CD4-positive, alpha-beta T cell treated with Interleukin-10 for 1 hour (primary cell): ENCODE results near the gene NR0B1.

Source experiments
- DNase-seq: peaks from one replicate; pipeline ENCODE4 v3.0.0-alpha.2; 2020

NR0B1 gene, protein sequence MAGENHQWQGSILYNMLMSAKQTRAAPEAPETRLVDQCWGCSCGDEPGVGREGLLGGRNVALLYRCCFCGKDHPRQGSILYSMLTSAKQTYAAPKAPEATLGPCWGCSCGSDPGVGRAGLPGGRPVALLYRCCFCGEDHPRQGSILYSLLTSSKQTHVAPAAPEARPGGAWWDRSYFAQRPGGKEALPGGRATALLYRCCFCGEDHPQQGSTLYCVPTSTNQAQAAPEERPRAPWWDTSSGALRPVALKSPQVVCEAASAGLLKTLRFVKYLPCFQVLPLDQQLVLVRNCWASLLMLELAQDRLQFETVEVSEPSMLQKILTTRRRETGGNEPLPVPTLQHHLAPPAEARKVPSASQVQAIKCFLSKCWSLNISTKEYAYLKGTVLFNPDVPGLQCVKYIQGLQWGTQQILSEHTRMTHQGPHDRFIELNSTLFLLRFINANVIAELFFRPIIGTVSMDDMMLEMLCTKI

DNA sequence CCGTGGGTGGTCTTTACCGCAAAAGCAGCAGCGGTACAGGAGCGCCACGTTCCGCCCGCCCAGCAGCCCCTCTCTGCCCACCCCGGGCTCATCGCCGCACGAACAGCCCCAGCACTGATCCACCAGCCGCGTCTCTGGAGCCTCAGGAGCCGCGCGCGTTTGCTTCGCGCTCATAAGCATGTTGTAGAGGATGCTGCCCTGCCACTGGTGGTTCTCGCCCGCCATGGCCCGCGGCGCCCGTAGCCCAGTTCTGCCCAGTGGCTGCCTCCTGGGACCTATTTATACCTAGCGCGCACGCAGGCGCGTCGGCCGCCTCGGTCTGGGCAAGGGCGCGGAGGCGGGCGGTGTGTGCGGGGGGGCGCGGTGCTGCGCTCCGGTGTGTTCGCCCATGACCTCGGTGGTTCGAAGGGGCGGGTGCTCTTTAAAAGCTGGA lies at the start of gene NR0B1:
NR0B1 (minus strand) TSS at position 252 of the 433 bp plus-strand sequence; CDS start at position 225, 27 bp downstream.
- no peak for DNase-seq

DNA sequence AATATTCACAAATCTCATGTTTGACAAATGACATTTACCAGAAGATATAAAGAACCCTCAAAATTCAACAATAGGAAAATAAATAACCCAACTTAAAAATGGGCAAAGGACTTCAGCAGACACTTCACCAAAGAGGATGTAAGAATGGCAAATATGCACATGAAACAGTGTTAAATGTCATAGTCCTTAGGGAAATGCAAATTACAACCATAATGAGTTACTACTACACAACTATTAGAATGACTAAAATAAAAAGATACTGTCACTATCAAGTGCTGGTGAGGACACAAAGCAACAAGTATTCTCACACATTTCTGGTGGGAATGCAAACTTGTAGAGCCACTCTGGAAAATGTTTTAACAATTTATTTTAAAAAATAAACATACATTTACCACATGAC lies 40.8 kb upstream of the NR0B1 start:
- DNase-seq: no peak

DNA sequence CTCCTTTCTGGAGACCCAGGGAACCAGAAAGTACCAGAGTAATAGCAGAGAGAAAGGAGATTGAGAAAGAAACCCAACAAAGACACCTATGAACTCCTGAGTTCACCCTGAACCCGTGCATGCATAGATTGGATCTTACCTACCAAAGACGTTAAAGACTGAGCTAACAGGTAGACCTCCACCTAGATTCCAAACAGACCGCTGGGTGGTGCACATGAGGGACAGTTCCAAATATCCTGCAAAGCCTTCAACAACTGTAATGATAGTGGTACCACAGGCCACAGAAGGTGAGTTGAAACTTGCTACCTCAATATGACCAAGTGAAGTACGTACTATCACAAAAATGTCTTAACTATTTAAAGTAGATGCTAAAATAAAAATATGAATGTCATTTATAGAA lies 34.0 kb upstream of the NR0B1 start:
- no peak for DNase-seq

DNA sequence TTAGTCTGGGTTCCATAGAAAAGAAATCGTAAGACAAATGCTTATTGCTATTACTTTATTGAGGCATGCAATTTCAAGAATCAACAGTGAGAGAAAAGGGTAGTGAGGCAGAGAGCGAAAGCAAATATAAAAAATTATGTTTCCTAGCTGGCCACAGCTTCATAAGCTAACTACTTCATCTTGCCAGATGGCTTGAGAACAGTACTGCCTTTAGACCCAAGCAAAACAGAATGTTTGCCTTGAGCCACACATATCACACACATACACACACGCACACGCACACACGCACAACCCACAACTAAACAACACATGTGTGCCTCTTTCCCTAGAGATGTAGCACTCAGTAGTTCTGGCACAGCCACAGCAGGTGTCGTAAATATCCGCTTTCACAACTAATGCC lies 31.6 kb upstream of the NR0B1 start:
- no peak for DNase-seq

DNA sequence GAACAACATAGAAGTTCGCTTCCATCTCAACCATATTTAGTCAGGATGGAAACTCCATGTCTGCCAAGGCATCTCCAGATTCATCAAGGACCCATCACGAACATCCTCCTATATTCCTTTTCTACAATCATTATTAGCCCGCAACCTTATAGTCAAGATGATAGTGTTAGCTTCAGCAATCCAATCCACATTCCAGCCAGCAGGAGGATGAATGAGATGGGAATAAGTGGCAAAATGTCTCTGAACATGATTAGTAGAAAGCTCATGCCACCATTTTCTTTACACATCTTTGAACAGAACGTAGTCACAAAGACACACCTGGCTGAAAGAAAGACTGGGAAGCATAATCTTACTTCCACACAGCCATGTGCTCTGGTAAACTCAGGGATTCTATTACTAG lies 18.6 kb upstream of the NR0B1 start:
- DNase-seq: no peak

DNA sequence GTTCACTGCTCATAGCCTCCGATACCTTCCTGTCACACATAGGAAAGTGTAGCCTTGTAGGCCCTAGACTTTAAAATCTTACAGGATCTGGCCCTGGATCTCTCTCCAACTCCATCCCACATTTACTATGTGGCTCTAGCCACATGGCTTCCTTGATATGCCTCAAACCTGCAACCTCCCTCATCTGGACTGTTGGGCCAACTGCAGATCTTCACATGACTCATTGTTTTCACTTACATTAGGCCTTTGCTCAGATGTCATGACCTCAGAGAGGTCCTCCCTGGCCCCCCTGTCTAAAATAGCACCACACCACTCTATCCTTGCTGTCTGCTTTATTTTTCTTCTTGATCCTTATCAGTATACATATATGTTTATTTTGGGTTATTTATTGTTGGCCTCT lies 8.1 kb upstream of the NR0B1 start:
- no peak for DNase-seq

DNA sequence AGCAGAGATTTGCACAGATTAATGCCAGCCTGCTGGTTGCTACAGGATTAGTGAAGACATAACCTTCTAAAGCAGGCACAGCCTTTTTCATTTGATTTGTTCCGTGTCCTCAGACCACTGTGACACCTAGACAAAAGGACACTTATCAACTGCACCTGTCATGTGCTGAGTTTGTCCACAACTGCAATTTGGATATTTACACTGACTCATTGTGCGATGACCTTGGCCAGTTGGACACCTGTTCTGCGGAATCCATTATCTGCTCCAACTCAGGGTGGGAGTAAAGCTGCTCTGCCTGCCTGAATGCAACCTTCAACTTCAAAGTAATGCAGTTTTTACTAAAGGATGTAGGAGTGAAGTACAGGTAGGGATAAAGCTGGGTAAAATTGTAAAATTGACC lies 4.1 kb upstream of the NR0B1 start:
- no peak for DNase-seq

DNA sequence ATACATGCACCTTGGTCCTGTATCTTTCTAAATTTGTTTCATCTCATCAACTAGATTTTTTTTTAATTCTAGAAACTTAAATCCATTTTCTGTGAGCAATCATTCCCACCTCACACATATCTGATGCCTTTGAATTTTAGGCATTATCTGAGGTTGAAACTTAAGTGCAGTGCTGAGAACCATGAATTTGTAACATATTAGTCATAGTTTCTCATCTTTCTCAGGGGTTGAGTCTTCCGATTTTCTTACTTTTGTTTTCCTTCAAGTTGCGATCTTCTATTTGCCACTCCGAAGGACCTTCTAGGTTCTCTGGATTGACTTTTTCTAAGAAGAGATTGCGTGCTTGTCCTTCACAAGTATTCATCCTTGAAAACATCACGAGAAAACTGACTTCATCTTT lies 3.7 kb upstream of the NR0B1 start:
- no peak for DNase-seq

DNA sequence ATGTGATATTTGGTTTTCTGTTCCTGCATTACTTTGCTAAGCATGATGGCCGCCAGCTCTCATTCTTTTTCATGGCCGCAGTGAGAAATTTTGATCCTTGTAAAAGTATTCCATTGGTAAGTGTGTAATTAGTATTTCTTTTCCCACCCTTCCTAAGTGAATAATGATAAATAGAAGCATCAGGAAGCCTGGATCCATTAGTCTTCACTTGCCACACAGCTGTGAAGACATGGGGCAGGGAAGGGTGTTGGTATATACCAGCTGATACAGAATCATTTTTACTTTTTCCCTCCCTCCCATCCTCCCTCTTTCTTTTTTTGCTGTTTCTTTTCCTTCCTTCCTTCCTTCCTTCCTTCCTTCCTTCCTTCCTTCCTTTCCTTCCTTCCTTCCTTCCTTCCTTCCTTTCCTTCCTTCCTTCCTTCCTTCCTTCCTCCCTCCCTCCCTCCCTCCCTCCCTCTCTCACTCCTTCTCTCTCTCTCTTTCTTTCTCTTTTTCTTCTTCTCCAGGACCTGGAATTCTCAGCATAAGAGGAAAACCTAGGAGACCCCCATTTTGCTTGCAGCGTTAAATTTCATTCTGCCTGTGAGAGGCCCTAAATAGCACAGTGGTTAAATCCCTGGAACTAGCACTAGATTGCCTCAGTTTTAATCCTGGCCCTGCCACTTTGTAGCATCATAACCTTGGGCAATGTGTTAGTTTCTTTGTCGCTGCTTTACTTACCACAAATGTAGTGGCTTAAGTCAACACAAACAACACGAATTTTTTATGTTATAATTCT lies 1.4 kb upstream of the NR0B1 start:
- DNase-seq: no peak

DNA sequence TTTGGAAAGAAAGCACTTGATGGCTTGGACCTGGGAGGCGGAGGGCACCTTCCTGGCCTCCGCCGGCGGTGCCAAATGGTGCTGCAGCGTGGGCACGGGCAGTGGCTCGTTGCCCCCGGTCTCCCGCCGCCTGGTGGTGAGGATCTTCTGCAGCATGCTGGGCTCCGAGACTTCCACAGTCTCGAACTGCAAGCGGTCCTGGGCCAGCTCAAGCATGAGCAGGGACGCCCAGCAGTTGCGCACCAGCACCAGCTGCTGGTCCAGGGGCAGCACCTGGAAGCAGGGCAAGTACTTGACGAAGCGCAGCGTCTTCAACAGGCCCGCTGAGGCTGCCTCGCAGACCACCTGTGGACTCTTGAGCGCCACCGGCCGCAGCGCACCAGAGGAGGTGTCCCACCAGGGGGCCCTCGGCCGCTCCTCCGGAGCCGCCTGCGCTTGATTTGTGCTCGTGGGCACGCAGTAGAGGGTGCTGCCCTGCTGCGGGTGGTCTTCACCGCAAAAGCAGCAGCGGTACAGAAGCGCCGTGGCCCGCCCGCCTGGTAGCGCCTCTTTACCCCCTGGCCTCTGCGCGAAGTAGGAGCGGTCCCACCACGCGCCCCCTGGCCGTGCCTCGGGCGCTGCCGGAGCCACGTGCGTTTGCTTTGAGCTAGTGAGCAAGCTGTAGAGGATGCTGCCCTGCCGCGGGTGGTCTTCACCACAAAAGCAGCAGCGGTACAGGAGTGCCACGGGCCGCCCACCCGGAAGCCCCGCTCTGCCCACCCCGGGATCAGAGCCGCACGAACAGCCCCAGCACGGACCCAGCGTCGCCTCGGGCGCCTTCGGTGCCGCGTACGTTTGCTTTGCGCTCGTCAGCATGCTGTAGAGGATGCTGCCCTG lies 689 bp downstream of the NR0B1 start:
- no peak for DNase-seq

DNA sequence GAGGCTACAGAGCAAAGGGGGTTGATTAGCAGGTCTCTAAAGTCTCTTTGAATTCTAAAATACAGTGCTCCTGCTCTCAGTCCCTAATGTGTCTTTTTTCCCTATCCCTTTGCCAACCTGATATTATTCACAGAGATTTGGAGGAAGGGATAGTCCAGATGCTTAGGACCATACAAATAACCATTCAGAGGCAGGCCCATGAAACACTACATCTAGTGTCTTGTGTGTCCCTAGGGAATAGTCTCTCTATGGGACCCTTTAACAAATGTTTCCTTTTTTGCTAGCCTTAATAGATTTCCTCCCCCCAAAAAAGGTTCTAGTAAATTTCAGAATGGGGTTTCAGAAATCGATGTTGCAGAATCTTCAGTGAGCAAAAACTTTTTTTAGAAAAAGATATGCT lies 1.7 kb downstream of the NR0B1 start:
- no peak for DNase-seq

DNA sequence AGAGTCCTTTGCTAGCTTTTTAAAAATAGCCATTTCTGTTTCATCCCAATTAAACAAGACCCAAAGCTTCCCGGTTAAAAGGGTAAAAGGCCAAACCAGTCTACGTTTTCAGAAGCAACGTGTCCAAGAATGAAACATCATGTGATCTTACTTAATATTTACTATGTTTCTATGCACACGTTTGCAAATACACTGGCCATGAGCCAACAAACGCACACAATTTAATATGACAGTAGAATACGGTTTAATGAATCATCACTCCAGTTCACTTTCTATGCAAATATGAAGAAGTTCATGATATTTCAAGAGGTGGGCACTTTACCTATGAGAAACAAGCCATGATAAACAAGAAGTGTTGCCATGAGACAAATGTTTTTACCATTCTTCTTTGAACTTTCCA lies 4.3 kb downstream of the NR0B1 start:
- DNase-seq: no peak

DNA sequence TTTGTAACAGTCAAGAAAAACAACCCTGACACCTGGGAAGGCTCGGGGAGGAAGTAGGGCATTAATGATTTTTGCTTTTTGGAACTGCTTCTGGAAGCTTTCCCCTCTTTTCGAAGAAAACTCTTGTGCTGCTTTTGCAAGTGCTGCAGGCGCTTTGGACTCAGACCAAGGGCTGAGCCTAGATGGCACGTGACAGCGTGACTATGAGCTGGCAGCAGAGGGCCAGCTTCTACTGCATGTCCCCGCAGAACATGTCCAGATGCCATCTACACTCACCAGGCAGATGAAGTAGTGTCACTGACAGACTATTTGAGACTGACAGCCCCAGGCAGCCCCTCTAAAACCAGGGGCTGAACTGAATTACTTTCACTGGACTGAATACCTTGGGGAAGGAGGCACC lies 6.2 kb downstream of the NR0B1 start:
- no peak for DNase-seq

DNA sequence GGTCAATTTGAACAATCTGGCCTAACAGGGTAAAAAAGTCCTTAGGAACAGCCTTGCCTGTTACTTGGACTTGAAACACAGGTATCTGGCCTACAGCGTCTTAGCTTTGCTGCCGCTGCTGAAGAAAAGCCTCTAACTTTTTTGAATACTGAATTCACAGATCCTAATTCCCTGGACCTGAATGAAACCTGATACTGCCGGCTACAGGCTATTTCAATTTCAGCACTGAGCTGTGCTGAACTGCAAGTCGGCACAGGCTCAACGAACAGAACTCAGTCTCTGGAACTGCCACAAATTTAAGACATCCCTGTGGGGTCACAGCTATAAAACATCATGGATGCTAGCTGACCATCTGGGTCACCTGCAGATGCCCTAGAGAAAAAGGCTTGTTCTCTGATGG lies 7.2 kb downstream of the NR0B1 start:
- DNase-seq: no peak

DNA sequence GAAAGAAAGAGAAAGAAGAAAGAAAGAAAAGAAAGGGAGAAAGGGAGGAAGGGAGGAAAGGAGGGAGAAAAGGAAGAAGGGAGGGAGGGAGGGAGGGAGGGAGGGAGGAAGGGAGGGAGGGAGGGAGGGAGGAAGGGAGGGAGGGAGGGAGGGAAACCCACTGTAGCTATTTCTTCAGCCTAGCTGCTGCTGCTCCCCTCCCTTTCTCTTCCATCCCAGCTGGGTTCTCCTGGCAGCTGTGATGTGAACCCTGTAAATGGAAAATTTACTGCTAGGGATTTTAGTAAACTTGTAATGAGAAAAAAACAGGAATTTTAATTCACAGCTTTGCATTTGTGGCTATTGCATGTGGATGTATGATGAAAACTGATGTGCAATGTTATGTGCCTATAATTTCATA lies 8.0 kb downstream of the NR0B1 start:
- DNase-seq: no peak

DNA sequence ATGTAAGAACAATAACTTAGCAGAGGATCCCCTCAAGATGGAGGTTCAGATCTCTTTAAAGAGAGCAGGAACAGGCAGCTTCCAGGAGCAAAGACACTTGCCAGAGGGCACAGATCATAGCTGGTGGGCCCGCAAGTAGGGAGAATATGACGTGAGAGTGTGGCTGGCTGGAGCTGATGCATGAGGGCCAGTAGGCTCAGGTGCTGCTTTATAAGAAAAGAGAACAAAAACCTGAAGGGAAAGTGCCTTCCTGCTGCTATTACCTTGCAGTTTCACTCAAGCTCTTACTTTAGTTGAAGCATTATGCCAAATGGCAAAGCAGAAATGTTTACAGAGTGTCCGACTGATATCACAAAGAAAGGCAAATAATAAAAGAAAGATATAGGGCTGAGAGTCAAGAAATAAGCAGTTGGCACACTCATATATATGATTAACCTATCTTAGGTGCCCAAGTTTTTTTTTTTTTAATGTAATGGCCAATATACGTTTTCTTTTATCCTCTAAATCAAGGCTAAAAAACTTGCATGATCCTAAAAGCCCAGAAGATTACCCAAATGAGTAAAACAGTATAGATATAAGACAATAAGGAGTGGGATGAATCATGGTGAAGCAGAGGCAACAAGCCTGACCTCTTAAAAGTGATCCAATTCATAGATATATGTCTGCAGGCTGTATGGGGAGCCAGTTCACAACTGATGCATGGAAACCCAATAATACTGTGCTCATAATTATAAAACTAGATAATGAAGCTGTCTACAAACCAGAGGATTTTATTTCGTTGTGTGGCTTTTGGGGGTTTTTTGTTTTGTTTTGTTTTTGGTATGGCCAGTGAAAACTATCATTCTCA lies 12.6 kb downstream of the NR0B1 start:
- DNase-seq: no peak

DNA sequence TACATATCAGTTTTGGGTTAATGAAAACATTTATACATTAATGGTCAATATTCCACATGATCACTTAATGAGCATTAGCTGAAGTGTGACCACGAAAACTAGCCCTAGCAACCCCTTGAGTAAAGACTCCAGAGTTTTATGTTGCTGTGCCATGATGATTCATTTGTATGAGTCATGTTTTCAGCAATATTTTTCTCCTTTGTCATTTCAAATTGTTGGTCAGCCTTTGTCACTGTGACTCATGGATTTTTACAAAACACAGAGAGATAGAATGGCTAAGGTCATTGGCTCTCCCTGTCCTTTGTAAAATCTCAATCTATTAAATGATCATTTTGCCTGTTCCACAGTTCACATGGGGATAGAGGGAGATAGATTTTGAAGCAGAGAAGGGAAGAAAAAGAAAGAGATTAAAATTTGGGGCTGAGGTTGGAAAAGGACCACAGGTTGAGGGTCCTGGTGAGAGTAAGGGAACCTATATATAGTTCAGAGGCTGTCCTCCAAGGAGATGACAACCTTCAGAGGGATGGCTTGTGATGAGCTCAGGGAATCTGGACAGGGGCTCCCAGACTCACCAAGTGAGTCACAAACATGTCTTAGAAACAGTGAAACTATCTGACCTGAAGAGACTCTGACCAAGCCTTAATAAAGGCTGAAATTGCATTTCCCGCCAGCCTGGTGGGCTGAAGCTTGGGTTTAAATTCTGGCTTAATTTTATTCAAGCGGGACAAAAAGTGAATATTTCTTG lies 25.6 kb downstream of the NR0B1 start:
- no peak for DNase-seq

DNA sequence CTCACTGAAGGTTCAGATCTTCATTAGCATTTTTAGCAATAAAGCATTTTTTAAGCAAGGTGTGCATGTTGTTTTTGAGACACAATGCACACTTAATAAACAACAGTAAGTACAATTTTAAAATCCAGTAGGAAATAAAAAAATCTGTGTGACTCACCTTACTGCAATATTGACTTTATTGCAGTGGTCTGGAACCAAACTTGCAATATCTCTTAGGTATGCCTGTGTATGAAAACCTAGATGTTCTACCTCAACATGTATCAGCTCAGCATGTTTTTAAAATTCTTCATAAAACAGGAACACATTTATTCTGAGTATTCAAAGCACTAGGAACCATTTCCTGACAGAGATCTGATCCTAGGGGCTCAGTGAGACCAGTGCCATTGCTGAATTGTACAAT lies 26.7 kb downstream of the NR0B1 start:
- no peak for DNase-seq

DNA sequence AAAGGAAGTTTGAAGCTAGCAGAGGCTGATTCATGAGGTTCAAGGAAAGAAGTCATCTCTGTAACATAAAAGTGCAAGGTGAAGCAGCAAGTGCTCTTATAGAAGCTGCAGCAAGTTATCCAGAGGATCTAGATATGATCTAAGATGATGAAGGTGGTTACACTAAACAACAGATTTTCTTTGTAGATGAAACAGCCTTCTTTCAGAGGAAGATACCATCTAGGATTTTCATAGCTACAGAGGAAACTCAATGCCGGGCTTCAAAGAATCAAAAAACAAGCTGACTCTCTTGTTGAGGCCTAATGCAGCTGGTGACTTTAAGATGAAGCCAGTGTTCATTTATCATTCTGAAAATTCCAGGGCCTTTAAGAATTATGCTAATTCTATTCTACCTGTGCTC lies 28.8 kb downstream of the NR0B1 start:
- DNase-seq: no peak

DNA sequence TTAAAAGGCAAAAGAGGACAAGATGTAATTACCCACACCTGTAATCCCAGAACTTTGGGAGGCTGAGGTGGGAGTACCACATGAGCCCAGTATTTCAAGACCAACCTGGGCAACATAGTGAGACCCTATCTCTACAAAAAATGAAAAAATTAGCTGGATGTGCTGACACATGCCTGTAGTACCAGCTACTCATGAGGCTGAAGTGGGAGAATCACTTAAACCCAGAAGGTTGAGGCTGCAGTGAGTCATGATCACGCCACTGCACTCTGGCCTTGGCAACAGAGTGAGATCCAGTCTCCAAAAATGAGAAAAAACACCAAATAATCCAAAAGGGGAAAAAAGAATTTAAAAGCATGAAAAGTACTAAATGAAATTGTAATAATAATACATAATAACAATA lies 30.8 kb downstream of the NR0B1 start:
- DNase-seq: no peak

DNA sequence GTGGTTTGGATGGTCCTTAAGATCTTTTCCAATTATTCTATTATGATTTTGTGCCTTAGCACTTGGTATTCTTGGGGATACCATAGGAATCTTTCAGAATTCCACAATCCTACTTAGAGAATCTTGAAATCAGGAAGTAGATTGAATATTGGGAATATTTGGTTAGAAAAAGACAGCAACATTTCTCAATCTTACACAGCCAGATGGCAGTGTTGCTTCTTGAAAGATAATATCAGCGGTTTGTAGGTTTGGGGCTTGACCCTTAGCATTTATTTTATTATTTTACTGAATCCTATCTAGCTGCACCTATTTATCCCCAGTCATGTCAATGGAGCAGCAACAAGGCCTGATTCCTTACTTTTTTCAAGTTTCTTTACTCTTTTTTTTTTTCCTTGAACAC lies 33.7 kb downstream of the NR0B1 start:
- DNase-seq: no peak

DNA sequence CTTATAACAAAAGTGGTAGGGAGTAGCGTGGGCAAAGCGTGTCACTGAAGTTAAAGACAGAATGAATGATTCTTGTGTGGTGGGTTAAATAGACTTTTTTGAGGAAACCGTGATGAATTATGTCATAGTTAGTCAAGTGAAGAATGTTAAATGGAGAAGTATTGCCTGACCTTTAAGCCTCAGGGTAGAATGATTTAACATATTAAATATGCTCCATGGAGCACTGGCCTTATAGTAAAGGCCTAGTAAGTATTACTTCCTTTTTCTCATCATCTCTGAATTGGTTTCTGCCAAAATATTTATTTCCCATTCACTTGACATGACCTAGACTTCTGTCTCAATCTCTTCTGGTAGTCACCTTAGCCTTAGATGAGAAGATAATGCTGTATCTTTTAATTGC lies 38.6 kb downstream of the NR0B1 start:
- DNase-seq: no peak
